ENCODE measurements around the gene KCTD17. TPM values are rescaled to one million over a fixed set of nuclear protein-coding genes. Genes with fewer than 3 reads are reported as not detected.

Gene KCTD17
- total RNA-seq, 1 donor from 2014 or later, result 34.9 TPM

DNA sequence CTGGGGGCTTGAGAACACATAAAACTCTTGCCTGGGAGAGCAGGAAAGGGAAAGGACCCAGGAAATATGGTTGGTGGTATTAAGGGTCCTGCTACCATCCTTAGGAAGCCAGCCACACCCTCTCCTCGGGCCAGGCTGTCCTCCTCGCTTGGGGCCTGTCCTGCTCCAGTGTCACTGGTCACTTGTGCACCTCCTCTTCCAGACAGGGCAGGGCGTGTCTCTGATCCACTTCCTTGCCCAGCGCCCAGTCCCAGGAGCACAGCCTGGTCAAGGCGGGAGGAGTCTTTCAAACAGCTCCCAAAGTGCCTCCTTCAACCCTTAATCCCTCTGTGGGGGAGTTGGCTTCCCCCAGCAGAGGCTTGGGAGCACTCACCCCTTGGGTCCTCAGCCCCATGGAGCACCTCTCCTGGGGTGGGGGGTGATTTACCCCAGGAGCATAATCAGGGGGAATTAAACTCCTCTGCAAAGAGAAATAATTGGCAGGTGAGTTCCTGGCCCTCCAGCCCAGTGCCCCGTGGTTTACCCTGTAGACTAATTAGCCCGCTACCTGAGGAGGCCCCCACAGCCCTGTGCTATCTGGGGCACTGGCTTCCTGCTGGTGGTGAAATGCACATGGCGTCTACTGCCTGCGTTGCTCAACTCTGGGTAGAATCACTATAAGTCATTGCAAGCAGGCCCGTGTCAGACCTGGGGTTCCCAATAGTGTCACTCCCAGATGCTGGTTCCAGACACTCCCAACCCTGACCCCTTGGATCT is 49.9 kb downstream of the KCTD17 start:
- no peak for DNase-seq (ENCODE audit: low read depth, low spot score)

DNA sequence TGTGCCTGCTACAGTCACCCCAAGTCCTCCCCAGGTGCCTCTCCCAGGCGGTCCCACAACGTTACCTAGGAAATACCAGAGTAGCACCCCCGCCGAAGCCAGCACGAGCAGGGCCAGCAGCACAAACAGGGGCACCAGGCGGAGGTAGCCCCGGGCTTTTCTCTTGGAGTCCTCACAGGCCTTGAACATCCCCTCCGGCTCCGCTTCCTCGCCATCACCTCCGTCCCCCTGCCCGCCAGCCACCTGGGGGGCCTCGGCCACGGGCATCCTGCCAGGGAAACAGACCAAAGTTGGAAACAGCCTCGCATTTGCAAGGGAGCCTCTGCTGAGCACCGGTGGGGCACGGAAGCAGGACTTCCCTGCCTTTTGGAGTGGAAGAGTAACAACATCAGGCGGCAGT is 51.6 kb downstream of the KCTD17 start:
- DNase-seq (ENCODE audit: low read depth, low spot score), result no peak

DNA sequence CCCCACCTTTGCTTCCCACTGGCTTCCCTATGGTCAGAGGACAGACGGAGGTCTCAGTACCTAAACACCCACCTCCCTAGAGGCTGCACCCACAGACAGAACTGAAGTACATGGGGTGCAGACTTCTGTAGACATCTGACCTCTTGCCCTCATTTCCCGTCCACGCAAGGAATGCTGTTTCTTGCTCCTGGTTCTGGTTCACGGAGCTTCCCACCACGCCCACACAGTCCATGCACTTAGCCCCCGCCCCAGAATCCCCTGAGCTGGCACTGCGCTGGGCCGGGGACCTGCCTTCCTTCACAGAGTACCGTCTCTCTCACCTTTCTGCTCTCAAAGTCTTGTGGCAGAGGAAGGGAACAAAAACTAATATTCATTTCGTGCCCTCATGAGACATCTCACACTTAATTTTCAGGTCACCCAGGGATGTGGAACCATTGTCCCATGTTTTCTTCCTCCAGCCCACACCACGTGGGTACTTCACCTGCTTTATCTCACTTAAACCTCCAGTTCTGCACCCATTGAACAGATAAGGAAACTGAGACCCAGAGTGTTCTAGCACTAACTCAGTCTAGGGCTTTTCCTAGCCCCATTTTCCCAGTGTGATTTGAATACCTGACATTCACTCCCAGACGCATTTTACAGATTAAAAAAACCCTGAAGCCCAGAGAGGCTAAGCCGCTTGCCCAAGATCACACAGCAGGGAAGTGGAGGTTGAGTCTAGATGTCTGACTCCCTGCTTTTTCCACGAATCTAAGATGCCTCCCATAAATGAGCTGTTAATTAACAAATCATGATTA is 52.3 kb downstream of the KCTD17 start:
- no peak for DNase-seq (ENCODE audit: low read depth, low spot score)

DNA sequence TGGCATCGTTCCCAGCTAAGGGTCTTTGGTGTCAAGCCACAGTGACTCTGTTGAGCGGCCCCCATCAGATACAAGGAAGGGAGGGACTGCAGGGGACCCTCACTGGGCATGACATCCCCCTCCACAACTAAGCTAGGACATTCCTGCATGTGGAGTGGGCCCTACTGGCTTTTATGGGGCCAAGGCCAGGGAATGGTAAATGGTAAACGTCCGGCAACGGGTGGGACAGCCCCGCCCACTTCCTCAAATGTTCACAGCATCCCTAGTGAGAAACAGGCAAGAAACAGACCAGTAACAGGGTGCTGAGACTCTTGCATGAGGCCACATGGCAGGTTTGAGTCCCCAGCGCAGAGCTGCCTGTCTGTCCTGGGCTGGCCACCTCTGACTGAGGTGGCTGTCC is 53.6 kb downstream of the KCTD17 start:
- DNase-seq (ENCODE audit: low read depth, low spot score), result no peak

DNA sequence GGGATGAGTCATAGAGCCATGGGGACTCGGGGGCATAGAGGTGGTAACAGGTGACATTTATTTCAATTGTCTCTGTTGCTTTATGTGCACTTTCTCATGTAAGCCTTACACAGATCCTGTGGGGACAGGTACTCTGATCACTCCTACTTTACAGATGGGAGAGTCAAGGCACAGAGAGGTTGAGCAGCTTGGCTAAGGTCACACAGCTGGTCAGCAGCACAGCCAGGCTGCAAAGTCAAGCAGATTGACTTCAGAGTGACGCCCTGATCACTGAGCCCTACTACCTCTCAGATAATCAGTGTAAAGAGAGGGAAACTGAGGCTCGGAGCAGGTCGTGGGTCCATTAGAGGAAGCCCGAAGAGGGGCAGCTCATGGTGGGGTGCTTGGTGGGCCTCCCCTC is 54.4 kb downstream of the KCTD17 start:
- no peak for DNase-seq (ENCODE audit: low read depth, low spot score)

DNA sequence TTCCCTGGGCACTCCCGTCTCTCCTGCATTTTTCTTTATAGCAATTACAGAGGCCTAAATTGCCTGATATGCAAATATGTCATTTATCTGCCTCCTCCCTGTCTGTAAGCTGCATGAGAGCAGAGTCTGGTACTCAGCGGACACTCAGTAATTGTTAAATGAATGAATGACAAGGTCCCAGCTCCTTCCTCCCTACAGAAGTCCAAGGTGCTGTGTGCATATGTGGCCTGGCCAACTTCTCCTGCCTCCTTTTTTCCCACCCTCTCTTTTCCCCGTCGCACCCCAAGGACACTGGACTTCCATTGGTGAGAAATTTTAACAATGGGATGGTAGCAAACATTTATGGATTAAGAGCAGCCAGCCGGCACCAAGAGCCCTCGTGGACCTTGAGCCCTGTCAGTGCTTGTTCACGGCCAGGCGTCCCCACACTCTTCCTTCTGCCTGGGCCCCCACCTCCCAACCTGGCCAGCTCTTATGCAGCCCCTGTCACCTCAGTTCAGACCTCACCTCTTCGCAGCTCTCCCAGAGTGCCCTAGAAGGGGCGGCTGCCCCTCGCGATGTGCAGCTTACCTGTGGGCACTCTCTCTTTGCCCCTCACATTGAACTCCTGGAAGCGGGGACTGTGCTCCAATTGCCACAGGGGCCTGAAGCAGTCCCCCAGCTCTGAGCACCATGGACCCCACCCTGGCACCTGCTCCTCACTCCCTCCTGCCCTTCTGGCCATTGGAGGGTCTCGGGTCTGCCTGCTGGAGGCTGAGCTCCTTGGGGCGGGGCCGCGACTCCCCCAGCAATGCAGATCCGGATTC is 56.5 kb downstream of the KCTD17 start:
- no peak for DNase-seq (ENCODE audit: low read depth, low spot score)

DNA sequence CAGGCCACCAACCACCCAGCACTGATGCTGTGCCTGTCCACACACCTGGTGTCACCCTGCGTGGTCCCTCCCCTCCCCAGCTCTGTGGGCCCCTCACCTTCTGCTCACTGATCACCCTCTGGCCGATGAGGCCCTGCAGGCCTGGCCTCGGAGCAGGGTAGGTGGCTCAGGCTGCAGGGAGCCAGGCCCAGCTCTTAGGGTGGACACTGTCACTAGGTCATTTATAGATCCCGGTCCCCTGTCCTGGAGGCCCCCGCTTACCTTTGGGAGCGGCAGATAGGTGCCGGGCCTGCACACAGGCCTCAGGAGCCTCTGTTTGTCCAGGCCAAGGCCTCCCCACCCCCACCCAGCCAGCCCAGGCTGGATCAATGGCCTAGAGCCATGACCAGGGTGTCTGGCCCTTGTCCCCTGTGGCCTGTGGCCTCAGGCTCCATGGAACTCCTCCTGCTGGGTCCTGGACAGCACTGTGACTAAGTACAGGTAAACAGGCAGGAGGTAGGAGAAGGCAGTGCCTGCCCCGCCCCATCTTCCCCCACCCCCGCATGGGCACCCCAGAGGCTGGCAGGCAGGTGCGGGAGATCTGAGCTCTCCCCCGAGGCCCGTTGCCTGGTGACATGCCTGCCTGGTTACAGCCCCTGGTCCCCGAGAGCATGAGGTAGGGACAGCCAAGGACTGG is 57.8 kb downstream of the KCTD17 start, which contains the start of gene TMPRSS6:
TMPRSS6 (minus strand) TSS at position 472 of the 676 bp plus-strand sequence. CDS start 6,296 bp downstream, outside the sequence.
- no peak for DNase-seq (ENCODE audit: low read depth, low spot score)

DNA sequence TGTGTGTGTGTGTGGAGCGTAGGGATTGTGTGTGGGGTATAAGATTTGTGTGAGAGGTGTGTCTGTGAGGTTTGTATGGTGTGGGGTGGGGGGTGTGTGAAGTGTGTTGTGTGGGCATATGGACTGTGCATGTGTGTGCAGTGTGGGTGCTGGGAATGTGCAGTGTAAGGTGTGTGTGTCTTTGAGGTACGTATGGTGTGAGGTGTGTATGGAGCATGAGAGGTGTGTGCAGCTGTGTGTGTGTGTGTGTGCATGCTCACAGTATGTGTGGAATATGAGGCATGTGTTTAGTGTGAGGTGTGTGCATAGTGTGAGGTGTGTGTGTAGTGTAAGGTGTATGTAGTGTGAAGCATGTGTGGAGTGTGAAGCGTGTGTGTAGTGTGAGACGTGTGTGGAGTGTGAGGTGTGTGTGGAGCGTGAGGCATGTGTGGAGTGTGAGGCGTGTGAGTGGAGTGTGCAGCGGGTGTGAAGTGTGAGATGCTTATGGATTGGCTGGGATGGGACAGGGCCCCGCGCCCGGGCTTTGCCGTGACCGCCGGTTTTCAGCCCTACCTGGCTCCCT is 59.7 kb downstream of the KCTD17 start:
- DNase-seq (ENCODE audit: low read depth, low spot score), result no peak

DNA sequence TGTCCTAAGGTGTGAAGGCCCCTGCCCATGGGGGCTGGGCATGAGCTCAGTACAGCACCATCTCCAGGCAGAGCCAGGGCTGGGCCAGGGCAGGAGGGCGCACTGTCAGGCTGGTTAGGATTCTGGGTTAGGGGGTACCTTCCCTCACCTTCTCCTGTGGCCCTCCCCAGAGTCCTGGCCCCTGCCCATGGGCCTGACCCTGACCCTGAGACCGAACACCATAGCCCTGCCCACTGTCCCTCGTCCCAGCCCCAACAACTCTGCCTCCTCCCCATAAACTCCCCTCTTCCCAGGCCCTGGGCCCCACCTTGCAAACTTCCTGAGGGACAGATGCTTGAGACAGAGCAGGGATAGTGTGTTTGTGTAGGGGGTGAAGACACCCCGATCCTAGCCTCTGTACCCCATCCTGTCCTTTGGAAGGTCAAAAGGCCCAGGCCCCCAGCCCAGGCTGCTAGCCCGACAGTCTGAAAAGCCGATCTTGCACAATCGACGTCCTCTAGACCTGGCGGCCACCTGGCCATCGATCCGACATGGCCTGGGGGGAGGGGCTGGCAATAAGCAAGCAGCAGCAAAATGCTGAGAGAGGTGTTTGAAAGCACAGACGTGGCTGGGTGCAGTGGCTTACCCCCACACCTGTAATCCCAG is 60.7 kb downstream of the KCTD17 start:
- no peak for DNase-seq (ENCODE audit: low read depth, low spot score)

Other genes starting within 250 kb of the KCTD17 start
- gene PVALB, start 234.7 kb upstream of the KCTD17 start, total RNA-seq, result not detected in 2 replicates
- gene NCF4, start 190.7 kb upstream of the KCTD17 start, total RNA-seq, result not detected in 2 replicates
- gene CSF2RB, start 138.1 kb upstream of the KCTD17 start, total RNA-seq, result 8.9 and 12.1 TPM in 2 replicates
- 46.9 and 64.9 TPM in 2 replicates for gene TST, start 32.3 kb upstream of the KCTD17 start, total RNA-seq
- gene MPST, start 32.0 kb upstream of the KCTD17 start, total RNA-seq, result 135 and 148 TPM in 2 replicates
- gene TMPRSS6, start 58.0 kb downstream of the KCTD17 start, total RNA-seq, result not detected in 2 replicates
- 0.13 TPM in 1 of 2 replicates, not detected in the other for gene IL2RB, start 98.2 kb downstream of the KCTD17 start, total RNA-seq
- gene C1QTNF6, start 136.5 kb downstream of the KCTD17 start, total RNA-seq, result 10.7 and 16.5 TPM in 2 replicates
- gene SSTR3, start 160.7 kb downstream of the KCTD17 start, total RNA-seq, result not detected in 2 replicates
- gene RAC2, start 192.5 kb downstream of the KCTD17 start, total RNA-seq, result 19.4 and 36.8 TPM in 2 replicates
- gene CYTH4, start 230.8 kb downstream of the KCTD17 start, total RNA-seq, result under 0.01 and 0.11 TPM in 2 replicates

Data from pulmonary artery endothelial cell (primary cell).